HG03521 (cell line): ENCODE measurements around the gene MAGI1.
A peak's percentile ranks its signal among the peaks of the same experiment; 100 is the strongest.
"Not testable (repeated sequence)": the region's sequence is repeated elsewhere in the genome, so short reads cannot be mapped to it uniquely, and the experiment has no call there.

ENCODE experiments used
- ATAC-seq: cut with Tn5 transposase; IDR thresholded peaks from one replicate; pipeline ENCODE4 v1.9.1; 2021; ENCODE audit warnings: mild to moderate bottlenecking, moderate library complexity; ENCODE audit not compliant: unreplicated experiment

Gene MAGI1

DNA sequence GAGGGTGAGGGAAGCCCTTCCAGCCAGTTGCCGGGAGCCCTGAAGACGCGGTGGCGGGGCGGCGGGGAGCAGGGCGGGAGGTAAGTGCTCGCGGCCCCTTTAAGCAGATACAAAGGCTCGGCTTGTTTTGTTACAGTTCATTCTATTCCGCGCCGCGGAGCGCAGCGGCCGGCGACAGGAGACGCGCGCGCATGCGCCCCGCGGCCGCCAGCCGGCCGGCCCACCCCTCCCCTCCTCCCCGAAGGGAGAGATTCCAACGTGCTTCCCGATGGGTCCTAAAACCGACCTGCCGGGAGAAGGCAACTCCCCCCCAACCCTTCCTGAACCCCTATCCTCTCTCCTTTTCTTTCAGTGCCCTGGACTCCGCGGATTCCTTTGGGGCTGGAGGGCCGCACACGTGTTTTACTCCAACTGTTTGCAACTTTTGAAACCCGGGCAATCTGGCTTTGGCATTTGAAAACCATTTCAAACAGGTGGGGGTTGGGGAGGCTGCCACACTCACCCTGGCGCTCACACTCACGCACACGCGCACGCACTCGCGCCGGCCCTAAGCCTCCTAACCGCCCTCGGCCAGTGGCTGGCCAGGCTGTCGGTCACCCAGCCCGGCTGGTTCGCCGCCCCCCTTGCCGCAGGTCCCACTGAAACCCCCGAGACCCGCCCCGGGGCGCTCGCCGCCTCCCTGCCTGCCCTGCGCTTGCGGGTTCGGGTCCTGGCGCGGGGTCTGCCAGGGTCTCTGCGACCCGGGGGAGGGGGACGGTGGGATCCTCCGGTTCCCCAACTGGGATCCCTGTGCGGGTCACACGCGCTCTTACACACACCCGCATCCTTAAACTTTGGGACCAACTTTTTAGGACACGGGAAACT is at the start of gene MAGI1:
Gene MAGI1, minus strand, starts transcription at position 193 of the 864 bp plus-strand sequence. CDS start 610 bp downstream, outside the sequence.
- peak; percentile 82 for ATAC-seq

DNA sequence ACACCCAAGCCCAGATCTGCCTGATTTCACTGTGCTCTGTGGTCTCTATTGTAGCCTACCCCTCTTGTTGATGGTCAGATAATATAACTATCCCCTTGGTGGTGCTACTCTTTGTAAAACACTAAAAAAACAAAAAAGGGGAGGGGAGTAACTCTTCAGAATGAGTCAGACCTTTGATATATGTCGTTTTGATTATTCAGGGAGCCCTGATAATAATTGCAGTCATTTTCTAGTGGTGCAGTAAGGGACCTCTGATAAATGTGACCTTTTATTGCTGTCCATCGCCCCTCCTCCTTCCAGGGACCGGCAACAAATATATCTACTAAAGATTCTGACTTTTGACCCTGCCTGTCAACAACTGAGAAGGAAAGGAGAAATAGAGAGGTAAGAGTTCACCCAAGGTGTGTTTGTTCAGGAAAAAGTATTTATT is 45.1 kb upstream of the MAGI1 start:
- ATAC-seq: no peak

DNA sequence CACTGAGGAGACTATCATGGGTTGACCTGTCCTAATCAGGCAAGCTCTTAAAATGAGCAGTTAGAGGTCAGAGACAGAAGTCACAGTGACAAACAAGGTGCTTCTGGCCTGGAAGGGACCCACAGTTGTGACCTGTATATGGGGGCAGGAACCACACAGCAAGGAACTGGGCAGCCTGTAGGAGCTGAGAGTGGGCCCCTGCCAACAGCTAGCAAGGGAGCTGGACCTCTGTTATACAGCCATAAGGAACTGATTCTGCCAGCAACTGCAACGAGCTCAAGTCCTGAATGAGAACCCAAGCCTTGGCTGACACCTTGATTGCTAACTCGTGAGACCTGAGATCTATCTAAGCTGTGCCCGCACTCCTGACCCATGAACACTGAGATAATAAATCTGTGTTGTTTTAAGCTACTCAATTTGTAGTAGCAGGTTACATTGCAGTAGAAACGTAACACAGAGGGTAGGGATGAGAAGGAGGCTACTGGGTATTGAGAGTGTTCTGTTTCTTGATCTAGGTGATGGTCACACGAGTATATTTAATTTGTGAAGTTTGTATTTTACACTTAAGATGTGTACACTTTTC is 44.5 kb upstream of the MAGI1 start:
- ATAC-seq: no peak

DNA sequence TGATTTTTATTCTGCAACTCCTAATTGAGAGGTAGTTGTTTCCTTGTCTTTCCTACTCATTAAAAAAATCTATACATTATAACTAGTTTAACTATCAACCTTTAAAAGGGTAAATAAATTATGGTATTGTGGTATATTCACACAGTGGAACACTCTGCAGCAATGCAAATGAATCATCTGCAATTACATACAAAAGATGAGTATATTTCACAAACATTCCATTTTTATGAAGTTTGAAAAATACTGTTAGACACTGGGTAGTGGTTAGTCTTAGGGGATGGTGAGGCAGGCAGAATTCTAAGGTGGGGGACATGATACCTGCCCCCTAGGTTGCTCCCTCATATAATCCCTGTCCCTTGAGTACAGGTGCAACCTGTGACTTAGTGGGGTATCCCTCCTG is 44.0 kb upstream of the MAGI1 start:
- no peak for ATAC-seq

DNA sequence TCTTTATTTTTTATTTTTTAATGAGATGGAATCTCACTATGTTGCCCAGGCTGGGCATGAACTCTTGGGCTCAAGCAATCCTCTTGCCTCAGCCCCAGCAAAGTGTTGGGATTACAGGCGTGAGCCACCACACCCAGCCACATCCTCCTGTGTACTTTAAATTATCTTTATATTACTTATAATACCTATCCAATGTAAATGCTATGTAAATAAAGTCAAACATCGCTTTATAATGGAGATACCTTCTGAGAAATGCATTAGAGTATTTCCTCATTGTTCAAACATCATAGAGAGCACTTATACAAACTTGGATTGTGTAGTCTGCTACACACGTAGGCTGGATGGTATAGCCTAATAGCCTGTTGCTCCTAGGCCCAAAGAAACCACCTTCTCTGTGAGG is 41.4 kb upstream of the MAGI1 start:
- no peak for ATAC-seq

DNA sequence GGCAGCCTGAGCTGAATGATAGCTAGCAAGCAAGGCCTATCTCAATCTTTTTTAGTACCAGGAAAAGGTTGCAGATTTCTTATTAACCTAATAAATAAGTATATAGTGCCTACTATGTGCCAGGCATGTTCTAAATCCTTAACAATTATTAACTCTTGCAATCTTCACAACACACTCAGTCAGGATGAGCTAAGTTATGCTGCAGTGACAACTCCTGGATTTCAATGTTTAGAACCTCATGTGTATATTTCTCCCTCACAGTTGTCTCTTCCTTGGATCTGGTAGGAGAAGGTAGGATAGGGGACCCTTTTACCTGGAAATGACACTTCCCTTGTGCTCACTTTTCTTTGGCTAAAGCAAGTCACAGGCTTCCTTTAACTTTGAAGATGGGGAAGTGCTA is 39.3 kb upstream of the MAGI1 start:
- no peak for ATAC-seq

DNA sequence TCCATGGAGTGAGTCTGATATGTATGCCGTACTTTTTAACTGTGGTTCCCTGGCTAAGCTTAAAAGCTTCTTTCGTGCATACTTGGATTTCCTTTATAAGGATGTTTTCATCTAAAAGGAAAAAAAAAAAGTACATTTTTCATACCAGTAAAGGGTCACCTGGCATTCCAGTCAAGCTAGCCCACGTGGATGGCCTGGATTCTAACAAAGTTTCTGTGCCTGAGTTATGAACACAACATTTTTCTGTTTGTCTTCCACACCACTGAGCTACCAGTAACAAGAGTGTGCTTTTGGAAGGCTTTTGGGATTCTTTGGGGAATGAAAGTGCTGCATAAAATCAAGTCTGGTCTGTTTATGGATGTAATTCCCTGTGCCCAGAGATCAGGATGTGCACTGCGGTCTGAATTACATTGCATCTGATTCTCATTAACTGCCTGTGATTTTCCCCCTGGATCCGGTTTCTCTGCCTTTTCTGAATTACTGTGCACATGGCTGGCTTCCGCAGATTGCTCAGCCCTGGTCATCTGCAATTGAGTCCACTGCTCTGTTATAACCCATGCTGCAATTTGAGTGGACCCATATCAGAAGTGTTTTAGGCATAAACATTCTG is 38.2 kb upstream of the MAGI1 start:
- ATAC-seq: no peak

DNA sequence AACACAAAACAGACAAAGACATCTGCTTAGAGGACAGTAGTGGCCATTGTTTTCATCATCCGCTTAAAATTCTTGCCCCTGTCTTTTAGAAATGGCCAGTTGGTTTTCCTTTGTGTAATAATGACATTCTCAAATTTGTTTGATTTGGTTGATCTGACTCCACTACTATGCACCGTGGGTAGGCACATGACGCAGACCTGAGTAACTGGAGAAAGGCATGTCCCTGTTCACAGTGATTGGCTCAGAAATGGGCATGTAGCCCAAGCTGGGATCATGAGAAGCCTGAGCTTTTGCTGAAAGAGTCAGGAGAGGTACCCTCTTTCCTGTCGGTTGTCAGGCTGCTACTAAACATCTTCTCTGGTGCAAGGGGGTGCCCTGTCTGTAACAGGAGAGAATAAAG is 36.6 kb upstream of the MAGI1 start:
- no peak for ATAC-seq

DNA sequence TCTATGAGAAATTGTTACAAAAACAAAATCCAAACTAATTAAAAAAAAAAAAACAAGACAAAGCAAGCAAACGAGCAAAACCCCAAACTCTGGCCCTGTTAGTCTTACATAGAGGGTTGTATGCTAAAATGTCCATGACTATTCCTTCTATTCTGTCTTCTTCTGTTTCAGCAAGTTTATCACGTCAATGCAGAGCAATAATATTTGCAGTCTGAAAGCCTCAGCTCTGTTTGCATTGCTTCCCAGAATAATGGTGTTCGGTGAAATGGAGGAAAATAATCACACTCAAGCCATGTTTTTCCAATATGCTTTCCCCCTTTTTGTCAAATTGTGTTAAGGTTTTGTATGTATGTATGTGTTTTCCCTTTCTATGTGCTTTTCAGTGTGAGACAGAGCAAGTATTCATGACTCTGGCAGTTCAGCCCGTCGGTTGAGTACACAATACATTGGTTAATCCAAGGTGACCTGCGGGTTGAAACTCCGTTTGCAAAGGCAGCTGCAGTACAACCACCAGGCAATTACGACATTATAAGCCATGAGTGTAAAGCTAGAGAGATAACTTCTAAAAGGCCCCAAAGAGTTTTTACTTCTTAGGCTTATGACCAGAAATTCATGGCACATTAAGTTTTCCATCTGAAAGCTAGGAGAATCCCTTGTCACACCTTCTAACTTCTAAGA is 34.9 kb upstream of the MAGI1 start:
- no peak for ATAC-seq

DNA sequence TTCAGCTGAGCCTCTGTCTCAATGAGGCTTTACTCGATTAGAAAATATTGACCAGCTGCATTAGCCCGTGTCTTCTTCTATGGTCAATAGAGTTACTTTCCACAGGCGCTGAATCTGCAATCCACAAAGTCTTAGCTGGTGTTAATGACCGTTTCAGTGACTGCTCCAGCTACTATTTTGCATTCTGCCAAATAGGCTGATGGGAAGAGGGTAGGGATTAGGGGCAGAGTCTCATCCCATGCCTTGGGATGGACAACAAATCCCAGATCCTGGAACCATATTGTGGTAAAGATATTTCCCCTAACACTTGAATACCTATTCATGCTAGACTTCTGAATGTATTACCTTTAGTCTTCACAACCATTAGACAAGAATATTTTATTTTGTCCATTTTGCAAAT is 29.5 kb upstream of the MAGI1 start:
- no peak for ATAC-seq

DNA sequence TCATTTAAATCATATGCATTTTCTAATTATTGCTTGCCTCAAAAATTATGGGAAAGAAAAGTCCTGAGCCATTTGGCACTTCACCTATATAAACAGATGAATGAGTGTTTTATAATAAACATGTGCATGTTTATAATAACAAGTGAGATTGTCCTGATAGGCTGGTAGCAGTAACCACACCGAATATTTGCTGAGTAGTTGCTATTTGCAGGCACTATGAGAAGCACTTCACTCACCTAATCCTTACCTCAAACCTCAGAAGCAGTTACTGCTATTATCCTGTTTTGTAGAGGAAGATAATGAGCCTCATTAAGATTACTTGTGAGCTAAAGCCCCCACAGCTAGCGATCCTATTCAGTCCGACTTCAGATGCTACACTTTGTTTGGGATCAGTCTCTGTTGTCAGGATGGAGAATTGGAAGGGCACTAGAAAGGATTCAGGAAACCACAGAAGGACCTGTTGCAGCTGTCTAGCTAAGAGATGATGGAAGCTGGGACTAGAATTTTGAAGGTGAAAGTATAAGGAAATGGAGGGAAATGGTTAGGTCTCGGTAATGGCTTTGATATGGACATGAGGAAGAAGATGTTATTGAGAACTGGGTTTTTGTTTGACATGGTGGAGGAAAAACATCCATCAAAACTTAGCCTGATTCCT is 28.4 kb upstream of the MAGI1 start:
- no peak for ATAC-seq

DNA sequence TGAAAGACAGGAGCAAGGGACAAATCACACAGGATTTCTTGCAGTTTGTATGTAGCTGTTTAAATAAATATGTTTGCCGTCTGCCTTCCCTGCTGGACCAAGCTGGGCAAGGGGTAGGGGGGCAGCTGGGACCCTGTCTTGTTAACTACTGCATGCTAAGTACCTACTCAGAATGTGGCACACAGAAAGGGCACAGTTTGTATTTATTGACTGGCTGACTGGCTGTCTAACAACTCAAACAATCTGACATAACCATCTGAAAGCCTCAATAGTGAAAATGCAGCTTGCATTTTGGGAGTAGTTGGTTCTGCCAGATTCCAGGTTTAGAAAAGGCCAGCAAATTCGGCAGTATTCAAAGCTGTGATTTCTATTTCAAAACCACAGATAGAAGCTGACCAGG is 16.6 kb upstream of the MAGI1 start:
- ATAC-seq: no peak

DNA sequence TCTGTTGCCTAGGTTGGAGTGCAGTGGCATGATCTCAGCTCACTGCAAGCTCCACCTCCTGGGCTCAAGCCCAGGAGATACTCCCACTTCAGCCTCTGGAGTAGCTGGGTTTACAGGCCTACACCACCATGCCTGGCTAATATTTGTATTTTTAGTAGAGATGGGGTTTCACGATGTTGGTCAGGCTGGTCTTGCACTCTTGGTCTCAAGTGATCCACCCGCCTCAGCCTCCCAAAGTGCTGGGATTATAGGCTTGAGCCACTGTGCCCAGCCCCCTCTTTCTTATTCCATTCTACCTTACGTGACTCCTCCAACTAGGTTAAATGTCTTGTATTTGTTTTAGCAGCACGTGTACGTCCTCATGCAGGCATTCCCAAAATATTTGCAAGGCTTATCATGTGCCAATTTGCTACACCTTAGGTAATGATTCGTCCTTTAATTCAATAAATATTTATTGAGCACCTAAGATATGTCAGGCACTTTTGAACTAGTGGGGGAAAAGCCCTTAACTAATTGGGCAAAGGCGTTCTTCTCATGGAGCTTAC is 14.9 kb upstream of the MAGI1 start:
- ATAC-seq: no peak

DNA sequence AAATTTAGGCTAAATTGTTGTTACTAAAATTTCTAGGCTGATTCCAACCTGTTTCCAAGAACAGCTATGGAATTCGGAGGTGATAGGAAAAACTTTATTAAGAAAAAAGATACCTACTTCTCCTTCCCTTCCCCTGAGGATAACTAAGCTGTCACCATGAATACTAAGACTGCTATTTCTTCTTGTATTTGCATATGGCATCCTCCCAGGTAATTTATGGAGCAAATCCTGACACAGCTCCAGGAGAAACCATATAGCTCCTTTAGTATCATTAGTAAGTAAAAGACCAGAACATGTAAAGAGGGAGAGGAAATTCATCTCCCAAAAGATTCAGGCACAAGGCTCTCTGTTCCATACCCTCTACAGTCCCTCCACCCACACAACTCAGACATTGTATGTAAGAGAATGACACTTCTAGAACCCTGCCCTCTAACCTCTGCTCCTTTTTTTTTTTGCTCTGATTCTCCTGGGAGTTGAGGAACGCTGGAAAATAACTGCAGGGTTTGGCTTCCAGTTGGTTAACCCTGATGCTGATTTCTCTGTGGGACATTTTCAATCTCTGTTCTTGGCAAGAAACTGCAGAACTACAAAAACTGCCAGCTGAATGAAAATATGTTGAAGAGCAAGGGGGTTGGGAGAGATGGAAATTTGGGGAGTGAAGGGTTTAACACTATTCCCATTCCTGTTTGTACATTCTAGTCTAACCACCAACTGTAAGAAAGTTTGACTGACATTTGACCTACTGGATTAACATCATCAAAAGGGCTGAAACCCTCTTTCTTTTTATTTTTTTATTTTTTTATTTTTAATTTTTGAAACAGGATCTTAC is 14.2 kb upstream of the MAGI1 start:
- ATAC-seq: no peak

DNA sequence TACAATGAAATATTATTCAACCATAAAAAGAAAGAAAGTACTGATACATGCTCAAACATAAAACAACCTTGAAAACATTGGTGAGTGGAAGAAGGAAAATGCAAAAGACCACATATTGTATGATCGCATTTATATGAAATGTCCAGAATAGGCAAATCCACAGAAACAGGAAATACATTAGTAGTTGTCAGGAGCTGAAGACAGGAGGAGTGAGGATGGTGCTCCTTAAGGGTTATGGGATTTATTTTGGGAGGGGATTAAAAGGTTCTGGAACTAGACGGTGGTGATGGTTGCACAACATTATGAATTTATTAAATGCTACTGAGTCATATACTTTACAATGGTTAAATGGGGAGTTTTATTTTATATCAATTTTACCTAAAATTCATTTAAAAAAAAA is 12.1 kb upstream of the MAGI1 start:
- ATAC-seq: no peak

DNA sequence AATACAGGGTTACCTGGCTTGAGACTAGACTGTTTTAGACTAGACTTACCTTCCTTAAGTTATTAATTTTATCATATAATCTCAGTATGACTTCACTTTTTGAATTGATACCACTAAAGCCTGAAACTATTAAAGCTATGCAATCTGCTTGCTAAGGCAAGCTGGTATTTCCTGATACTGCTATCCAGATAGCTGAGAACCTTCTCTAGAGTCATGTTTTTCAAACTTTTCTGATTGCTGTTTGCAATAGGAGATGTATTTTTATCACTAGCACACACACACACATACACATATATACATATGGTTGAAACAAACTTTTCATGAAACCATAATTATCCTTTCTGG is 9.3 kb upstream of the MAGI1 start:
- no peak for ATAC-seq

DNA sequence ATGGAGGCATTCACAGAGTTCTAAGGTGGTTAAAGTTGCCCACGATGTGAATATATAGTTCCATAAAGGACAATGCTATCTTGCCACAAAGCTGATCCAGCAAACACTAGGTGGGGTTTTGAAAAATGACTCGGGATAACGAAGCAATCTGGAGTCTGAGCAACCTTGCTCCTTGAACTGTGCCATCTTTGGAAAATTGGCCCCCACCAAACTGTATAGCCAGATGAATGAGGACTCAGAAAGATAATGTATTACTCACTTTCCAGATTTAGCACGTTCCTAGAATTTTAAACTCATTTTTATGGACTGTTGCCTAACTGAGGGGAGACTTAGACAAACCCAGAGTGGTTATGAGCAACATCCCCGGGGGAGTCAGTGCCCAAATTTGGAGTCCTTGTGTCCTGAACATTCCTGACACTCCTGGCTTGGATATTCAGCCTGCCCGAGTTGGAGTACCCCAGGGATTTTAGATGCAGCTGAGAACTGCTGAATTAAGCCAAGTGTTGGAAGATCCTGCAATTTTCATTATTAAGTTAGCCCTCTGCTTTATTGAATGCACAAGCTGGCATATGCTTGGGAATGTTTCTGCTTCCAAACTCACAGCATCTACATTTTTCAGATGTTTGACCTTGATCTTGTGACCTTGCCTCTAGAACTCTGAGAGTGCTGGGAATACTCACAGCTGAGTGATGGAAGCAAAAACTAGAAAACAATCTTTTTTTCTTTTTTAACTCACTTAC is 8.8 kb upstream of the MAGI1 start:
- no peak for ATAC-seq

DNA sequence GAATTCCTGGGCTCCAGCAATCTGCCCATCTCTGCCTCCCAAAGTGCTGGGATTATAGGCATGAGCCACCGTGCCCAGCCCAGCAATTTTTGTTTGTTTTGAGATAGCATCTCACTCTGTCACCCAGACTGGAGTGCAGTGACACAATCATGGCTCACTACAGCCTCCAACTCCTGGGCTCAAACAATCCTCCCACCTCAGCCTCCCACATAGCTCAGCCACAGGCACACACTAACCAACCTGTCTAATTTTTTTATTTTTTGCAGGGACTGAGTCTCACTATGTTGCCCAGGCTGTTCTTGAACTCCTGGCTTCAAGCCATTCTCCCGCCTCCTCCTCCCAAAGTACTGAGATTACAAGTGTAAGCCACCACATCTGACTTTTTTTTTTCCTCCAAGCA is 7.6 kb upstream of the MAGI1 start:
- ATAC-seq: not testable (repeated sequence)

DNA sequence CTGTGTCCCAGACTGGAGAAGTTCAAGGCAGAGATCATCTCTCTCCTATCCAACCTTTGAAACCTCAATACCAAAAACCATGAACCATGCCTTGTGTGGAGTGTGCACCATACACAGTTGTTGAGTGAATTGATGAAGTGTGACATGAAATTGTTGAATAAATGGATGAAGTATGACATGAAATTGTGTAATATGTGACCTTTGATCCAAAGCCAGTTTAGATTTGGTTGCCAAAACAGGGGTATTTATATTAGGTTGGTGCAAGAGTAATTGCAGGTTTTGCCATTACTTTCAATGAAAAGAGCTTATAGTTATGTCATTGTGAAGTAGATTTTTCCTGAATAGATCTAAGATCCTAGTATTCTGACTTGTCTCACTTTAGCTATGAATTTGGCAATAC is 3.1 kb upstream of the MAGI1 start:
- no peak for ATAC-seq
